NCI-H2171 (cell line): ENCODE measurements around the gene ITGB4.
A peak's percentile ranks its signal among the peaks of the same experiment; 100 is the strongest.
"Not testable (repeated sequence)": the region's sequence is repeated elsewhere in the genome, so short reads cannot be mapped to it uniquely, and the experiment has no call there.

Experiments used
- DNase-seq: peaks from one replicate; lab custom pipeline; 2025; lab: John Stamatoyannopoulos, UW

The ITGB4 gene

GRCh38 chr17:75771334-75772281 is 50.3 kb downstream of the ITGB4 start:
- no peak for DNase-seq

- DNase-seq: no peak
These were observed 52.0 kb downstream of the ITGB4 start for GRCh38 chr17:75773121-75773807.

- no peak for DNase-seq
These were observed 52.7 kb downstream of the ITGB4 start for GRCh38 chr17:75773808-75774470.

- no peak for DNase-seq
These were observed 53.3 kb downstream of the ITGB4 start for GRCh38 chr17:75774471-75774990.

- no peak for DNase-seq
These were observed 53.9 kb downstream of the ITGB4 start for GRCh38 chr17:75774991-75775668.

GRCh38 chr17:75776386-75777295 is 55.4 kb downstream of the ITGB4 start:
- DNase-seq: no peak

GRCh38 chr17:75777296-75777922 is 56.1 kb downstream of the ITGB4 start:
- DNase-seq: no peak

- not testable (repeated sequence) for DNase-seq
These were observed 57.0 kb downstream of the ITGB4 start for GRCh38 chr17:75778066-75778860.

GRCh38 chr17:75778861-75779249 is 57.6 kb downstream of the ITGB4 start:
- no peak for DNase-seq

- DNase-seq: peak; percentile 97
These were observed 58.2 kb downstream of the ITGB4 start for GRCh38 chr17:75779250-75779986.

GRCh38 chr17:75779987-75780889 is 59.0 kb downstream of the ITGB4 start:
- DNase-seq: no peak

GRCh38 chr17:75783069-75783783 is 62.0 kb downstream of the ITGB4 start:
- DNase-seq: peak; percentile 23

- DNase-seq: no peak
These were observed 62.7 kb downstream of the ITGB4 start for GRCh38 chr17:75783803-75784472.

GRCh38 chr17:75784473-75785015 is 63.3 kb downstream of the ITGB4 start, which contains the start of gene UNK:
UNK (plus strand) TSS chr17:75784806; CDS start chr17:75784881, 75 bp downstream.
- DNase-seq: peak; percentile 97

GRCh38 chr17:75785016-75785890 is 64.0 kb downstream of the ITGB4 start:
- DNase-seq: peak; percentile 88
